ENCODE data around the gene ATAD3B.
"Not testable (repeated sequence)": the region's sequence is repeated elsewhere in the genome, so short reads cannot be mapped to it uniquely, and the experiment has no call there.

The ATAD3B gene

DNA sequence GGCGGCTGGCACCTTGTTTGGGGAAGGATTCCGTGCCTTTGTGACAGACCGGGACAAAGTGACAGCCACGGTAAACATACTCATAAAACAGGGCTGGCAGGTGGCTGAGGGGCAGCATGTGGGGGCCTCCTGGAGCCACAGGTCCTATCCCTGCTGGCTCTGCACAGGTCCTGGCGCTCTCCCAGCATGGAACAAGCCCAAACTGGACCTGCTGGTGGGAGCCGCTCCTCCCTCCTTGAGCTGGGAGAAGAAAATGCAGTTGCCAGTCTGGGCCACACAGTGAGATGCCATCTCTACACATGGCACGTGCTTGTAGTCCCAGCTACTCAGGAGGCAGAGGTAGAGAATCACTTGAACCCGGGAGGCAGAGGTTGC is 19.2 kb upstream of the ATAD3B start:
- DNase-seq: not testable (repeated sequence)

DNA sequence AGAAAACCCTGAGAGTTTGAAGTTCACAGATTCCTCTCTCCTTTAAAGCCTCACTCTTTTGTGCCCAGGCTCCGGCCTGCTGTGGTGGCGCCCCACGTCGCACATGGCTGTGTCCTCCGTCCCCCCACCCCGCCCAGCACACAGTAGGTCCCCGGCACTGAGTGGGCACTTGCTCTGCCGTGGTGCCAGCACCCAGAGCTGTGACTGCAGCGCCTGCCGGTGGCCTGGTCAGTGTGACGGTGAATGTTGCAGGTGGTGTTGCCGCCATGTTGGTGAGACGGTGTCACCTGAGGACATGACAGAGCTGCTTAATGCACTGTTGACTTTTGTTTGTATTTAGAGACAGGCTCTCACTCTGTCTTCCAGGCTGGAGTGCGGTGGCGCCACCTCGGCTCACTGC is 18.7 kb upstream of the ATAD3B start:
- no peak for DNase-seq

DNA sequence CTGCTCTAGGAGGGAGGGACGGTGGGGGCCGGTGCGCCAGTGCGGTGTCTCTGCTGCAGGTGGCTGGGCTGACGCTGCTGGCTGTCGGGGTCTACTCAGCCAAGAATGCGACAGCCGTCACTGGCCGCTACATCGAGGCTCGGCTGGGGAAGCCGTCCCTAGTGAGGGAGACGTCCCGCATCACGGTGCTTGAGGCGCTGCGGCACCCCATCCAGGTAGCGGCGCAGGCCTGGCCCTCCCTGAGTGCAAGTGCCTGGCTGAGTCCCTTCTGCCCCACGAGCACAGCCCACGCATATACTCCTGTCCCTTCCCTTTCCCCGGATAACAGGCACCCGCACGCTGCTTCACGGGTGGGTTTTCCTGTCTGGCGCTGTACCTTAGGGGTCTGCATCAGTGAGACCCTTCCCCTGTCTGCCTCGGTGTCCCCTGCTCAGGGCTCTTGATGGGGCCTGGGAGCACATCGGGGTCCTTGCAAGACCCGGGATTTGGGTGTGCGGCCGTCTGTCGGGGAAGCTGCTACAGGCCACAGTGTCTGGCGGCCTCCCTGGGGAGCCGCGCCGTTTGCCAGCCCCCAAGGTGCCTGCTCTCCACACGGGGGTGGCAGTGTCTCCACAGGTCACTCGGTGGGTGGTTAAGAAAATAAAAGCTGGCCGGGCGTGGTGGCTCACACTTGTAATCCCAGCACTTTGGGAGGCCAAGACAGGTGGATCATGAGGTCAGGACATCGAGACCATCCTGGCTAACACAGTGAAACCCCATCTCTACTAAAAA is 17.1 kb upstream of the ATAD3B start:
- DNase-seq: not testable (repeated sequence)

DNA sequence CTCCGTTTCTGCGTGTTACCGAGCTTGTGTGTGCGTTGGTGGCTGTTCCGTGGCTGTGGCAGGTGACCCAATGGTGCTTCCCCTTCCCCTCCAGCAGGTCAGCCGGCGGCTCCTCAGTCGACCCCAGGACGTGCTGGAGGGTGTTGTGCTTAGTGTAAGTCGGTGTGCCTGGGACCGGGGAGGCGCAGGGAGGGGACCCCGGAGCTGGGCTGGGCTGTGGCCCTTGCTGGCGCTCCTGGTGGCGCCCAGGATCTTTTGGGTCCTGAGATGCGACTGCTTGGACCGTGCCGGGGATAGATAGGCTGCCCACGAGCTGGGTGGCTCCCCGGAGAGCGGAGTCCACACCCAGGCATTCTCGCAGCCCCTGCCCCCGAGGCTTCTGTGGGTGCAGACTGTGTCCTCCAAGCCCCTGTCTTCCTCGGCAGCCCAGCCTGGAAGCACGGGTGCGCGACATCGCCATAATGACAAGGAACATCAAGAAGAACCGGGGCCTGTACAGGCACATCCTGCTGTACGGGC is 16.1 kb upstream of the ATAD3B start:
- no peak for DNase-seq

DNA sequence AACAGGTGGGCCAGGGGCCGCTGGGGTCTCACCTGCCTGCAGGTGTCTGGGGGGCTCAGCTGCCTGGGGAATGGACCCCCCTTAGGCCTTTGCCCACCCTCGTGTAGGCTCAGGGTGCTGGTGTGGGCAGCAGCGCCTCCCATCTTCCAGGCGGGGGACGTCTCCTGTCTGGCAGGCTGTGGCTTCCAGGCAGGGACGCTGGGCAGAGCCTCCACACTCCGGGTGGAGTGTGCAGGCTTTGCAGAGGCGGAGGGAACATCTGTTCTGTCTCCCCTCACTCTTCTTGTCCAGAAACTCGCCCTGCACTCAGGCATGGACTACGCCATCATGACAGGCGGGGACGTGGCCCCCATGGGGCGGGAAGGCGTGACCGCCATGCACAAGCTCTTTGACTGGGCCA is 15.6 kb upstream of the ATAD3B start:
- not testable (repeated sequence) for DNase-seq

DNA sequence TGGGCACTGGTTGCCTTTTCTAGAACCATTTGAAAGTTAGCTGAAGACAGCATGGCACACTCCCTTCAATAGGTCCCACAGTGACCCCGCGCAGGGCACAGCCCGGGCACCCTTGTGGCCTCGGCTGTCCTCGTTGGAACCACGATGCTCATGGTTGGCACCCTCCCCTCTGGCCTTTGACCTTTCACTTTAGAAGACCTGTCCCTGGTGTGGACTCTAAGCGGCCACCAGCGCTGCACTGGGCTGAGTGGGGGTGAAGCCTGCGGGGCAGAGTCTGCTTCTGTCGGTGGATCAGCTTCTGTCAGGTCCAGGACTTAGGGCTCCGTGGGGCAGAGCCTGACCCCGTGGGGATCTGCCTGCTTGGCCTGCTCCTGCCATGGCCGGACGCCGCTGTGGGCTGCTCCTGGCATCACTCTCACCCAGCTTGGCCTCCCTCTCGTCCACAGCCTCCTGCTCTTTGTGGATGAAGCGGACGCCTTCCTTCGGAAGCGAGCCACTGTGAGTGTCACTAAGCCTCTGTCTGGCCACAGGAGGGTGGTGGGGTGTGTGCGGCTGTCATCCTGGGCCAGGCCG is 14.8 kb upstream of the ATAD3B start:
- not testable (repeated sequence) for DNase-seq

DNA sequence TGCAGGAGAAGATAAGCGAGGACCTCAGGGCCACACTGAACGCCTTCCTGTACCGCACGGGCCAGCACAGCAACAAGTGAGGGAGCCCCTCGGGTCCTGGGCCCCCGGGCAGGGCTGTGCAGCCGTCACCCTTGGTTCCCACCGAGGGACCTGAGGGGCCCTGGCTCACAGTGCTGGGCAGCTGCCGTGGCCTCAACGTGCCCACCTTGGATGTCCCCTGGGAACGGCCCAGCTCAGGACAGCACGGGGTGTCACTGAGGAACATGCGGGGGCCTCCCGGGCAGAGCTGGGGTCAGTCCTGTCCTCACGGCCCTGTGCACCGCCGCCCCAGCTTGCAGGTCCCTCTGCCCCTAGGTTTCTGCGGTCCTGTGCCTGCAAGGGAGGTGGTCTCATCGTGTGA is 12.4 kb upstream of the ATAD3B start:
- not testable (repeated sequence) for DNase-seq

DNA sequence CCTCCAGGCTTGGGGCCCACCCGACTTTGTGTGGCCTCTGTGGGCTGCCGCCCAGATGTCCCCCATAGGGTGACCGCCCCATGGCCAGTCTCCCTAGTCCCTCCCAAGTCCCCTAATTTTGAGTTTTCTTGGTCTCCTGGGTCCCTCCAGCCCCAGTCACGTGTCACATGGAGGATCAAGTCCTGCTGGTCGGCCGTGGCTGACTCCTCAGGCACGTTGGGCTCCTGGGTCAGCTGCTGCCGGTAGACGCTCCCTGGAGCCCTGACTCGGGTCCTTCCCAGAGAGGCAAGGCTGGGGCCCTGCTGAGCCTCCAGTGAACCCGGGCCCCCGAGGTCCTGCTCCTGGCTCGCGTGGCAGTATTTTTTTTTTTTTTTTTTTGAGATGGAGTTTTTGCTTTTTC is 11.9 kb upstream of the ATAD3B start:
- DNase-seq: not testable (repeated sequence)

DNA sequence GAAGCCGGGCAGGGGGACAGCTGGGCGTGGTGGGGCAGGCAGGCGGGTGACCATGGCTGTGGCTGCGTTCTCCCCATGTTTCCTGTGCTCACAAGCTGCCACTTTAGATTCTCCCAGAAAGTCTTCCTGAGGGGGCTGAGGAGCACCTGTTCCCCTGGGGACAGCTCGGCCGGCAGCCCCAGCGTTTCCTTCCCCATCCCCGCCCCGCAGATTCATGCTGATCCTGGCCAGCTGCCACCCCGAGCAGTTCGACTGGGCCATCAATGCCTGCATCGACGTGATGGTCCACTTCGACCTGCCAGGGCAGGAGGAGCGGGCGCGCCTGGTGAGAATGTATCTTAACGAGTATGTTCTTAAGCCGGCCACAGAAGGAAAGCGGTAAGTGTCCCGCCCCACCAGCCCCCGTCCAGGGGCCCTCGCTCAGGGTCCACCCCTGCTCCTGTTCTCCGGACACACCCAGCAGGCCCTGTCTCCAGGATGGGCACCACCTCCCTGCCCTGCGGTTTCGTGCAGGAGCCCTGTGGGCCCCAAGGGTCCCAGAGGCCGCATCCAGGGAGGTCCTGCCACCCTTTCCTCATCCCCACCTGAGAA is 10.9 kb upstream of the ATAD3B start:
- no peak for DNase-seq

DNA sequence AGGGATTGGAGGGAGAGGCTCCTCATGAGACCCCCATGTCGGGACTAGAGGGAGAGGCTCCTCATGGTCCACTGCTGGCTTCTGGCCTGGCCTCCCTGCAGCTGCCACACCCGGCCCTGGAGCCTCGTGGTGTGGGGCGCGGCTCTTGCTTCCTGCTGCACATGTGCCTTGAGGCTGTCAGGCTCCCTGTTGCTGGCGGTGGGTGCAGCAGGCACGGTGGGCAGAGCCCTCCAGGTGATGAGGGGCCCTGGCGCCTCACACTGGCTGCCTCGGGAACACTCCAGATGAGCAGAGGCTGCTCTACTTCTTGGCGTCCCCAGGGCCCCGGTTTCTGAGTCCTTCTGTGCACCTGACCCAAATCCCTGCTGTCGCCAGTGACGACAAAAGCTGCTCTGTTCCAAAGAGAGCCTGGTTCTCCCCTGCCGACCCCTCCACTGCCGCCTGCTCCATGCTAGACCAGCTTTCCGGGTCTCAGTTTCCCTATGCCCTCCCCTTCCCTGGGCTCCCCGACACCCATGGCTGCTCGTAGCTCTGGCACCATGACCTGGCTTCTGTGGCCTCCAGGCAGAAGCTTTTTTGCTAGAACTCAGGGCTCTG is 9.7 kb upstream of the ATAD3B start:
- DNase-seq: no peak

DNA sequence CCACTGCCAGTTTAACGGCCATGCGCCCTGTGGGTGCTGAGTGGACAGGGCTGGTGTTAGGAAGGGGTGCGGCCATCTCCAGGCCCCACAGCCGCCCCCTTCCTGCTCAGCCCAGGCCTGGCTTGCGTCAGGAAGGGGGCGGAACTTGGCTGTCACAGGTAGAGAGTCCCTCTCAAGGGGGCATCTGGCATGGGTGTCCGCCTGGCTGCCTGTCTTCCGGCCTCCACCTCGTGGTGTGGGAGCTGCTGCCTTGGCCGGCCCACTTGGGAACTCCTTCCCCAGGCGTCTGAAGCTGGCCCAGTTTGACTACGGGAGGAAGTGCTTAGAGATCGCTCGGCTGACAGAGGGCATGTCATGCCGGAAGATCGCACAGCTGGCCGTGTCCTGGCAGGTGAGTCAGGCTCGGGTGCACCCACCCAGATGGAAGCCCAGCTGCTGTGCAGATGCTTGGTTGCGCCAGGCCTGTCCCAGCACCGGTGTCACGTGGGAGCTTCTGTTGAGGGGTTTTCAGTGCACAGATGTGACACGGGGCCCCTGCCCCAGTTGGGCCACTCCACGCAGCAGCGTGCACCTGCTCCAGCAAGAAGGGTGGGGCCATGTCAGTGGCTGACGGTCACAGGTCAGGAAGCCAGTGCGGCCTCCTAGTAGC is 9.1 kb upstream of the ATAD3B start:
- no peak for DNase-seq

DNA sequence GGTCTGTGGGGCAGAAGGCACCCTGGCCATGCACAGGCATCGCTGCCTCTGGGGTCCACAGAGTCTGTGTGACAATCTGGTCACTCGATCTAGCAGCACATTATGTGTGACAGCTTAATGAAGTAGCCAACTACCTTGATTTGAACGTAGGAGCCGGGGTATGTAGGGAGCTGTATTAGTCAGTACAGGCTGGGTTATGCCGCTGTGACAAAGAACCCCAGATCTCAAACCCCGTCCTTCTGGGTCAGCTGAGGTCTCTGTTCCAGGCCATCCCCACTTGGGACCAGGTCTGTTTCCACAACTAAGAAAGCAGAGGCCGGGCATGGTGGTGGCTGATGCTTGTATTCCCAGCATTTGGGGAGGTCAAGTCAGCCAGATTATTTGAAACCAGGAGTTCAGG is 8.3 kb upstream of the ATAD3B start:
- DNase-seq: no peak

DNA sequence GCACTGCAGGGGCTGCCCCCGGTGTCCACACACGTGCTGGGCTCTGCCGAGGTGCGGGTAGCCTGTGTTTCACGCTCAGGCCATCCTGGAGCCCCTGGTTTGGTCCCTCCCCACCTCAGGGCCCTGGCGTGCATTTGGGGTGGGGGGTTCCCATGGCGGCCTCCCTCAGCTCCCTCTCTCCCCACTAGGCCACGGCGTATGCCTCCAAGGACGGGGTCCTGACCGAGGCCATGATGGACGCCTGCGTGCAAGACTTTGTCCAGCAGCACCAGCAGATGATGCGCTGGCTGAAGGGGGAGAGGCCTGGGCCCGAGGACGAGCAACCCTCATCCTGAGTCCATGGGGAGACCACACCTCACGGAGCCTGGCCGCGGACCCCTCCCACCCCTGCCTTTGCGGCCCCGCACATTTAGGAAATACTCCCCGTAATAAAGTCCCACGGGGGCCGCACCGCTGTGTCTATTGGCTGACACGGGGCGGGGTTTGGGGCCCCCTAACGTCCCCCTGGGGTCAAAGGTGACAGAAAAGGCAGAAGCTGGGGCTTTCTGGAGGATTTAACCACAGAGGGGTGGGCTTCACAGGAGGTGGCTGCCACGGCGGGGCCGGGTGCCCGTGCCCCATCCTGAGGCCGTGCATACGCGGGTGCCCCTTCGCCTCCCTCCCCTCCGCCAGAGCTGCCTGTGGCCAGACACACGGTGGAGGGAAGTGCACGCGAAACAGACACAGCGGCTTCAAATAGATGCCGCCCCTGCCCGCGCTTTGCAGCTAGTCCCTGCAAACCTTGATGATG is 3.2 kb upstream of the ATAD3B start:
- DNase-seq: not testable (repeated sequence)

DNA sequence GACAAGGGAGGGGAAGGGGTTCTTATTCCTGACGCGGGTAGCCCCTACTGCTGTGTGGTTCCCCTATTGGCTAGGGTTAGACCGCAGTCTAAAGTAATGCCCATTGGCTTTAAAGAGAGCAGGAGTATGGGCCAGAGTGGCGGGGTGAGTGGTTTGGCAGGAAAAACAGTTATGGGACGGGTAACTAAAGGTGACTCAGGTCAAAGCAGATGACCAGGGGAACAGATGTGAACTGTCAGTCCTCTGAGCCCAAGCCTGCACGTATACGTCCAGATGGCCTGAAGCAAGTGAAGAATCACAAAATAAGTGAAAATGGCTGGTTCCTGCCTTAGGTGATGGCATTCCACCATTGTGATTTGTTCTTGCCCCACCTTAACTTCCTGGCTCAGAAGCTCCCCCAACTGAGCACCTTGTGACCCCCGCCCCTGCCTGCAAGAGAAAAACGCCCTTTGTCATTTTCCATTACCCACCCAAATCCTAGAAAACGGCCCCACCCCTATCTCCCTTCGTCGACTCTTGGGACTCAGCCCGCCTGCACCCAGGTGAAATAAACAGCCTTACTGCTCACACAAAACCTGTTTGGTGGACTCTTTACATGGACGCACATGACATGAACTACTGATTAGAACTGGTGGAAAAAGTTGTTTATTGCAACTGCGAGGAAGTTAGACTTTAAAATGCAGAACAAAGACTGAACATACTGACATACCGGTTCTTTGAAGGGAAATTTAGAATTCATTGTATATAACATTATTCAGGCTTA is 758 bp upstream of the ATAD3B start:
- DNase-seq: no peak

DNA sequence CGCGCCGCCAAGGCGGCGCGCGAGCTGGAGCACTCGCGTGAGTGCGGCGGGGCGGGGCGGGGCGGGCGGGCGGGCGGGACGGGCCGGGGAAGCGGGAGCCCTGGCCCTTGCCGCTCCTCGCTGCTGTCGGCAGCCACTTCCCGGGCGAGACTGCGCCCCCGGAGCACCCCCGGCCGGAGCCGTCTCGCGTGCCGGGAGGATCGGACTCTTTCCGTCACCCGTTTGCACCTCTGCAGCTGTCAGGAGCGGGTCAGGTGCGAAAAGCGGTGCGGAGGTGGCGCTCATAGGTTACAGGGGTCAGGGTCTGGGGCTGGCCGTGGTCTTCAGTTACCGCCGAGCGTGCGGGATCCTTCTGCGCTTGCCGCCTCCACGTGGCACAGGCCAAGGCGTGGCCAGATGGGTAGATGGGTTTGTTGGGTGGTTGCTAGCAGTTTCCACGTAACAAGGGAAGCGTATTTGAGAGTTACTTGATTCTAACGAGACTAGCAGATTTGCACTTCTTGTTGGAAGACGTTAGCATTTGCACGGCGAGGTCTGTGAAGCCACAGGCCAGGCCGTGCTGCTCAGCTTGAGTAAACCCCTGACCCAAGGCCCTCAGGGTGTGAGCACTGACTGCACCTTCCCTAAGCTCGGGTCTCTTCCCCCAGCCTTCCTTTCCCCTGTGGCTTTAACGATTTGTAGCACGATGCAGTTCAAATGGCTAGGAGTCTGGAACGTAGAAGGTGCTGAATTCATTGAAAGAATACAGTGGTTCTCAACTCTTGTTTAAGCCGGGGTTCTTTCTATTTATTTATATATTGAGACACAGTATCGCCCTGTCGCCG is 700 bp downstream of the ATAD3B start:
- not testable (repeated sequence) for DNase-seq

DNA sequence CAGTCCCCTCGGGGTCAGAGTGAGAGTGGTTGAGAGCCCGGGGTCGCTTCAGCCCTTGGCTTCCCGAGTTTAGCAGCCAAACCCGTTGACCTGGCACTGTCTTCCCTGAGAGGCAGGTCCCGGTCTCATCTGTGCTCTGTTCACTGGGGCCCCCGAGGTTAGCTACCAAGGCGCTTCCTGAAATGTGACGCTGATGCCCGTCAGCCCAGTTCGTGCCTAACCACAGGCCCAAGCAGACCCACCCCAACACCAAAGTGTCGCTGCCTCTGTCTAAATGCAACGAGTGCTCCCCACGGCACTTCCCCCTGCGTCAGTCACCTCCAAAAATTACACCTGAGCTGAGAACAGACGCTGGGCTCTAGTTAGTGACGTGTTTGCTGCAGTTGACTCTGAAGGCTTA is 4.4 kb downstream of the ATAD3B start:
- not testable (repeated sequence) for DNase-seq

DNA sequence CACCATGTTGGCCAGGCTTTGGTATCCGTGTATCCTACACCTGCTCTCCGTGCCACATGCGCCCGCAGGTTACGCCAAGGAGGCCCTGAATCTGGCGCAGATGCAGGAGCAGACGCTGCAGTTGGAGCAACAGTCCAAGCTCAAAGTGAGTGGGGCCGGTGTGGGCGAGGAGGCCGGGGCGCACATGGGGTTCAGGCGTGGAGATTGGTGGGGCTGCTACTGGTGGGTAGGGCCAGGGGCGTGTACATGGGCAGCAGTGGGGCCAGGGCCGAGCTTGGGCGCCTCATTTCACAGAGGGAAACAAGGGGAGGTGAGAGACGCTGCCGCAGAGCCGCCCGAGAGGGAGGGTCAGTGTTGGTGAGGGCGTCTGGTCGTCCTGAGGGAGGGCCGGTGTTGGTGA is 5.6 kb downstream of the ATAD3B start:
- DNase-seq: no peak

DNA sequence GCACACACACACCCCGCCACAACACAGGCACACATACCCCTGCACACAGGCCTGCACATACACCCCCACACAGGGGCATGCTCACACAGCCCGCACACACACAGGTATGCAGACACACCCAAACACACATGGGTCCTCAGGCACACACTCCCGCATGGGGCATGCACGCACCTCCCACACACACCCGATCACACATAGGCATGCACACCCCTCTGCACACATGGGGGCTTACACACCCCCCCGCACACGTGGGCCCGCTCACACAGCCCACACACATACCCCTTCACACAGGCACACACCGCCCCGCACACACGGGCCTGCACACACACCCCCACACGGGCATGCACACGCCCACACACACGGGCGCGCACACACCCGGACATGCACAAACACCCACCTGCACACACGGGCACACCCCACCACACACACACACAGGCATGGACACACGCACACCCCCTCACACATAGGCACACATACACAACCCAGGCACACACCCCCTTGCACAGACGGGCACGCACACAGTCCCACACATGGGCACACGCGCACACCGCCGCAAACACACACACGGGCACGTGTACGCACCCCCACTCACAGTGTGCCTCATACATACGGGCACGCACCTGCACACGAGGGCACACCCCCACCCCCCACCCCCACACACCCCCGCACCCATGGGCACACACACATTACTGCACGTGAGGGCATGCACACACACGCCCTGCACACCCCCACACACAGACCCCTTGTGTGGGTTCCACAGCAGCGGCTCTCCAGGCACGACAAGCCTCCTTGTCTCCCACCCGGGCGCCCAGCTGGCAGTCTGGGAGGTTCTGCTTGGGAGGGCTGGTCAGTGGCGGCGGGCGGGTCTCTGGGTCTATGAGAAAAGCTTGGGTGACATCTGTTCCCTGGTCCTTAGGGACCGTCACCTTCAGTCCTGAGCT is 8.3 kb downstream of the ATAD3B start:
- no peak for DNase-seq

DNA sequence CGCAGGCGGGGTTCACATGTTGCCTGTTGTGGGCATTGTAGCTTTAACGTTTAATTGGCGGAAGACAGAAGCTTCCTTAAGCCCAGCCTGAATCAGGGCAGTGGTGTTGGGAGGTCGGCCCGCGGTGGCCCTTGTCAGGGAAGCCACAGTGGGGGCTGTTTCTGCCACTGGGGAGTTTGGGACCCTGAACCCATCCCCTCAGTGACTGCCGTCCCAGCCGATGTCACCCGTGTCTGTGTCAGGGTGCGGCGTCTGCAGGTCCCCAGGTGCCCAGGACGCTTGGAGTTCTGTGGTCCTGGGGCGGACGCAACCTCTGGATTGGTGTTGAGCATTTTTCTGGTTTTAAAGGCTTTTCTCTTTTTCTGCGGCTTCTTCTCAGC is 8.9 kb downstream of the ATAD3B start:
- DNase-seq: not testable (repeated sequence)

DNA sequence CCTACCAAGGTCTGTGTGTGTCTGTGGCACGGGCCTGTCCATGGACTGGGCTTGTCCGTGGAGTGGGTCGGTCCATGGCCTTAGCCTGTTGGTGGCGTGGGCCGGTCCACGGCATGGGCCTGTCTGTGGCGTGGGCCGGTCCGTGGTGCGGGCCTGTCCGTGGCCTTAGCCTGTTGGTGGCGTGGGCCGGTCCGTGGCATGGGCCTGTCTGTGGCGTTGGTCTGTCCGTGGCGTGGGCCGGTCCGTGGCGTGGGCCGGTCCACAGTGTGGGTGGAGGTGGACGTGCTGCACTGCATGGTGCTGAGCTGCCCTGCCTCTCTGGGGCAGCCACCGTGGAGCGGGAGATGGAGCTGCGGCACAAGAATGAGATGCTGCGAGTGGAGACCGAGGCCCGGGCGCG is 10.2 kb downstream of the ATAD3B start:
- not testable (repeated sequence) for DNase-seq
